SKM-1 treated with dmso at 0.1 percent for 144 hours (cell line): ENCODE results near the gene COP1.
A peak's percentile ranks its signal among the peaks of the same experiment; 100 is the strongest.
"Not testable (repeated sequence)": the region's sequence is repeated elsewhere in the genome, so short reads cannot be mapped to it uniquely, and the experiment has no call there.

ENCODE experiments used
- DNase-seq: peaks from one replicate; lab custom pipeline; 2025; ENCODE audit not compliant: unreplicated experiment; lab: John Stamatoyannopoulos, UW

Gene COP1

DNA sequence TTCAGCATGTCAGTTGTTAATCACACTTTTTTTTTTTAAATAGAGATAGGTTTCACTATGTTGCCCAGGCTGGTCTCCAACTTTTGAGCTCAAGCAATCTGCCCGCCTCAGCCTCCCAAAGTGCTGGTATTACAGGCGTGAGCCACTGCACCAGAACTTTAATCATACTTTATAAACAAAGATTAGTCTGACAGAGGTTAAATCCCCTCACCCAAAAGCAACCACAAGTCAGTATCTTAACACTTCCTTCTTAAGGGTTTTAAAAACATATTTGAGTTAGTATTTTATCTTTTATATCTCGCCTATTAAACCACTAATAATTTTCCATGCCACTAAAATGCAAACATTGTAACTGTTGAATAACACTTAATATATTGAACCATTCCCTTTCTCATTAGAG, 70.2 kb downstream of the COP1 start:
- no peak for DNase-seq

DNA sequence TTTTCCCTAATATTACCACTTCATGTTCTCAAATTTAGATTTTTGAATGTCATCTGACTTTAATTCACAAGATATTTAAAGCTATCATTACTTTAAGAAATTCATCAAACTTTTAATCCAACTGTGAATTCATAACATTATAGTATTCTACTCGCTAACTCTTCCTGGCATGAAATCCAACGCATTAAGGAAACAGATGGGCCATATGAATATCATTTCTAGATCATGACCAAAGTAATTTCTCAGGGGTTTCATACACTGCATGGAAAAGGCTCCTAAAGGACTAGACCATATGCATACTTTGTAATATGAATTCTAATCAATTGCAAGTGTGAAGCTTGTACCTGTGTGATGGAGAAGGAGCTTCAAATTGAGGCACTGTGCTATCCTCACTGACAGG, 72.4 kb downstream of the COP1 start:
- DNase-seq, result no peak

DNA sequence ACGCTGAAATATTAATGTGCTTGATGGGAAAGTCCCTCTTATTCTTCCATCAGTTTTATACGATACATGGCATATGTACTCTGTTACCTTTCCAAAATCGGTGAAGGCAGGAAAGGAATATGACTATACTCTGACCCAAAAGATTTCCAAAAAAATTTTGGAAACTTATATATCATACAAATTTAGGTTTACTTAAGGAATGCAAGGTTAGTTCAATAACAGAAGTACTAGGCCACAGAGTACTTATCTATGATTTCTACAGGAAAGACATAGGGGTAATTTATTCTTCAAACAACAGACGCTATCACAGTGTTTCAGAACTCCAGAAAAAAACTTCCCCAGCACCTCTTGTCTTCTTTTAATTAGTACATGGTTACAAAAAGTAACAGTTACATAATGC, 84.8 kb downstream of the COP1 start:
- DNase-seq, result no peak

DNA sequence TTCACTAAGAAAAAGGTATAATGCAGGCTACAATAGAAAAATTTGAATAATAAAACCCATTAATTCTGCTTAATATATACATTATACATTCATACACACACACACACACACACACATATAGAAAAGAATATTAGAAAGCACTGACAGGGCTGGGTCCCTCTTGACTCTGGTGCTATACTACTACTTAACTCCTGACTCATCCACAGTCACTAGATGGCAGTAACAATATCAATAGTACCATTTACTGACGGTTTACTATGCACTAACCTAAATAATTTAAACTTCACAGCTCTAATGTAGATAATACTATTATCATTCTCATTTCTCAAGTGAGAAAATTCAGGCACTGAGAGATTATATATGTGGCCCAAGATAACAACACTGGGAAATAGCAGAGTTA, 87.5 kb downstream of the COP1 start:
- DNase-seq, result peak; percentile 34

DNA sequence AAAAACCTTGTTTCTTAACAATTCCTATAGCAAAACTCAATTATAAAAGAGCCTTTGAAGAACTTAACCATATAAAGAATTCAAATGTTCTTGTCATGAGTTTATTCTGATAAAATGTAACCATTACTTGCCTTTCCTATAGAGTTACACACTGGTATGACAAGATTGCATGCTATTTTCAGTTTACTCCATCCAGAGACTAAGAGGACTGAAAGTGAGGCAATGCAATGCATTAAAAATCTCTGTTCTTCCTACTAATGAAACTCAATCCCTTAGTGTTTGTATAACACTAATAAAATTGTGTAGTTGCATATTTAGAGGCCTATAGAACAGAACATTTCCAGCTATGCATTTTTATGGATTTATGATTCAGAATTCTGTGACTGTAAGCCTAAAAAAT, 88.1 kb downstream of the COP1 start:
- DNase-seq, result no peak

DNA sequence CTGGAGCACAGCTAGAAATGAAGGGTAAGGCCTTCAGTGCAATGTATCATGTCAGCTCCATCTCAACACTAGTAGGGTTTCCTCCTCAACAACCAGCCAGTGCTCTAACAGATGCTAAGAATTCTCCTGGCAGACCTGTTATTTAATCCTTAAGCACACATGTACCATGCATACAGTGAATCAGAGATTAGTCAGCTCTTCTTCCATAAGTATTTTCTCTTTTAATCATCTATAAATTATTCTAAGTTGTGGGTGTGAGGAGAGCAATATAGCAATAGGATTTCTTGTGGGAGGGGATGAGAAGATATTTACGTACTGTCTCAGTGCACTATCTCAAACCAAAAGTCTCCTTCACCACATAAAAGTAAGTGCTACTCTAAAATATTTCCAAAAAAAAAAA, 95.3 kb downstream of the COP1 start:
- no peak for DNase-seq

DNA sequence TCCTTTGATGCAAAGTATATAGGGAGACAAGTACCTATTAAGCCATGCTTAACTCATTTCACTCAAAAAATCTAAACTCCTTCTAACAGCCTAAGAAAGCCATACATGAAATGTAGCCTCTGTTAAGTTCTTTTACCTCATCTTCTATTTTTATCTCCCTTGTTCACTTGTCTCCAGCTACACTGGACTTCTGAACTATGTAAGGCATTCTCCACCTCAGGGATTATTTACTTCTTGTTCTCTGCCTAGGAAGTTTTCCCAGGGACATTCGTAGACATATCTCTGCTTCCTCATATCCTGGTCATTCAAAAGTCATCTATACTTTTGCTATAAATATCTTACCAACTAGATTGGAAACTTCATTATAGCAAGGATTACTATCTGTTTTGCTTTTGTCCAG, 96.9 kb downstream of the COP1 start:
- no peak for DNase-seq

DNA sequence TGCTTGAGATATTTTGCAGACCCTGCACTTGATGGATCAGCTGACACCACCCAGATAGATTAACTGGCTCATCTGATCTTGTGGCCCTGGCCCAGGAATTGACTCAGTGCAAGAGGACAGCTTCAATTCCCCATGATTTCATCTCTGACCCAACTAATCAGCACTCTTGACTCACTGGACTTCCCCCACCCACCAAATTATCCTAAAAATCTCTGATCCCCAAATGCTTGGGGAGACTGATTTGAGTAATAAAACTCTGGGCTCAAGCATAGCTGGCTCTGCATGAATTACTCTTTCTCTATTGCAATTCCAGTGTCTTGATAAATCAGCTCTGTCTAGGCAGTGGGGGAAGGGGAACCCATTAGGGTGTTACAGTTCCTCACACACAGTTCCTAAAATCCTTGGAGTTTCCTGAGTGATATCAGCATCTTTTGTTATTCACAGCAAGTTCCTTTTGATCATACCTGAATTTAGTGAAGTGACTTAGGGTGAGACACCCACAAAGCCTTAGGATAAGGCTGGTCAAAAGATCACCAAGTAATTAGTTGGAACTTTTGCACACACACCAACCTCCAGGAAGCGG, 104.2 kb downstream of the COP1 start:
- DNase-seq, result no peak

DNA sequence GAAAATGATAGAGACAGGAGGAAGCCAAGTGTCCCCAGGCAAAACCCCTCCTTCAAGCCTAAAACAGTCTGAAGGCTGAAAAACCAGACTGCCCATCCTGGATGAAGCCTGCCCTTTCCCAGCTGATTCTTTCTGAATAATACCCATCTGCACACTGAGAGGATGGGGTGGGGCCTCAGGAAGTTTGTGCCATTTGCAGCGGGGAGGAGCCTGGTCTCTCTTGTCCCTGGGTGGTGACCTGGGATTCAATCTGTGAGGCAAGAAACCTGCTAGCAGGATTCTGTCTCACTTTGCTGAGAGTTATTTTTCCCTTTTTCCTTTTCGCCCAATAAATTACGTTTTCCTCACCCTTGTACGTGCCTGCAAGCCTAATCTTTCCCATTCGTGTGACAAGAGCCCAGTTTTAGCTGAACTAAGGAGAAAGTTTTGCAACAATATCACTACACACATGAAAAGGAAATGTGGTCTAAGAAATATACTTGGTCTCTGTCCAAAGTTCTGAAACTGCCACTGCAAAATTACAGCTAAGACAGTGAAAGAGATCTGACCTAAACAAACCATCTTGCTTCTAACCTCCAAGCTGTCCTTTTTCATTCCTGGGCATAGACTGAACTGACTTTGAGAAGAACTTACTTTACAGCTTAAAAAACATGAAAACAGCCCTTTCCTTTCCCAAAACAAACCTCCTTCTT, 105.0 kb downstream of the COP1 start:
- DNase-seq, result no peak

DNA sequence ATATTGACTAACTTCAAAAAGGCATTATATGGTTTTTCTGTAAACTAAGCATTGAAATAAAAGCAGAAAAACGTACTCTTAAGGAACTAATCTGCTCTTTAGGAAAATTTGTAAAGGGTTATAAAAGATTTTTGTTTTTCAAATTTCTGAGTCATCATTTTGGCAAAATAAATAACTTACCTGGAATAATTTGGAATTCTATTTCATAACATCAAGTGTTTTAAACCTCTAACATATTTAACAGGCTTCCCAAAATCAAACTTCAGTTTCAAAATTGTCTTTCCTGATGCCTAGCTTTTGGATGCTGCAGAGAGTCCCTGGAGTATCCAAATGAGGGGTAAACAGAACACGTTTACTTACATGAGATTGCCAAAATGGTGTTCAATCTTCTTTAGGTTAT, 108.5 kb downstream of the COP1 start:
- DNase-seq, result no peak

DNA sequence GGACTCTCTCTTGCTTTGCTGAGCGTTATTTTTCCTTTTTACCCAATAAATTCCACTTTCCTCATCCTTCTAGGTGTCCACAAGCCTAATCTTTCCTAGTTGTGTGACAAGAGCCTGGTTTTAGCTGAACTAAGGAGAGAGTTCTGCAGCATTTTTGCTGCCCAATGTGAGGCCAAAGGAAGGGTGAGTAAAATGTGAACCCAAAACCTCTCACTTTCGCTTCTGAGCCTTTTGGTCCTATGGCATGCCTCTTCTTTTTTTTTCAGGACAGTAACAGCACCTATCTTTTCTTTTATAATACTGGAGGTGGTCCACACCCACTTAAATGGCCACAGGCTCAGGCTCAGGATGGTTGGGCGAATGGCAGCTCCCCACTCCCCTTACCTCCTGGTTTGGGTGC, 111.1 kb downstream of the COP1 start:
- DNase-seq, result no peak

DNA sequence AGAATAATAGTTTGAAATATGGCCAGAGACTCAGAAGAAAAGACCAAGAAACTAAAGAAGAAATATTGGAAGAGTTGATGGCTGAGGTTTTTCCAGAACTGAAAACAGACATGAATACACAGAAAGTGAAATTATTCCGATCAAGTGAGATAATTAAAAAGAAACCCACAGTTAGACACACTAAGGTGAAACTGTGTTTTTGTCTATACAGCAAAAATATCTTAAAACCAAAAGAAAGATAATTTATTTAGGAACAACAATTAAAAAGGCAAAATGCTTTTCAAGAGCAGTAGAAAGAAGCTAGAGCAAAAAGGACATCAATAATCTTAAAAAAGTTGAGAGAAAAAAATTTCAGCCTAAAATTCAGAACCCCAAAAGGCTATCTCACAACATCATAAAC, 116.3 kb downstream of the COP1 start:
- DNase-seq, result no peak

DNA sequence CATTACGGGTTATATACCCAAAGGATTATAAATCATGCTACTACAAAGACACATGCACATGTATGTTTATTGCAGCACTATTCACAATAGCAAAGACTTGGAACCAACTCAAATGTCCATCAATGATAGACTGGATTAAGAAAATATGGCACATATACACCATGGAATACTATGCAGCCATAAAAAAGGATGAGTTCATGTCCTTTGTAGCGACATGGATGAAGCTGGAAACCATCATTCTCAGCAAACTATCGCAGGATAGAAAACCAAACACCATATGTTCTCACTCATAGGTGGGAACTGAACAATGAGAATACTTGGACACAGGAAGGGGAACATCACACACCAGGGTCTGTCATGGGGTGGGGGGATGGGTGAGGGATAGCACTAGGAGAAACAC, 119.3 kb downstream of the COP1 start:
- DNase-seq, result not testable (repeated sequence)

DNA sequence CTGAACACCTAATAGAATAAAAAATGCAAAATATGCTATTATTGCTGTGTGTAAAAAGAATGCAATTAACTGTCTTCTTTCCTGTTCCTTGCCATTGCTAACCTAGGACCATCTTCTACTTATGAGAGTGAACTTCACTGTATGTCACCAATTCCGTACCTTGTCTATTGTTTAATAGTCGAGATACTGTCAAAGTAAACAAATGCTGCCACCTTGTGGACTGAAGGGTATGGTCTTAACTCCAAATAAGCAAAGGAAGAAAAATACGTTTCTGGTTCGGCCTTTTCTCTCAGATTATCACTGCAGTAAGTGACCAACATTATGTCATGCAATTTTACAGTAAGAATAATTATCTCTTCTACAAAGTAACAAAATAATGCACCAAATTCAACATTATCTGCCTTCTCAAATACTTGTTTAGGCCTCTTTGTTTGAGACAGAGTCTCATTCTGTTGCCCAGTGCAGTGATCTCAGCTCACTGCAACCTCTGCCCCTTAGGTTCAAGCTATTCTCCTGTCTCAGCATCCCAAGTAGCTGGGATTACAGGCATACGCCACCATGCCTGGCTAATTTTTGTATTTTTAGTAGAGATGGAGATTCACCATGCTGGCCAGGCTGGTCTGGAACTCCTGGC, 133.4 kb downstream of the COP1 start:
- peak; percentile 46 for DNase-seq

DNA sequence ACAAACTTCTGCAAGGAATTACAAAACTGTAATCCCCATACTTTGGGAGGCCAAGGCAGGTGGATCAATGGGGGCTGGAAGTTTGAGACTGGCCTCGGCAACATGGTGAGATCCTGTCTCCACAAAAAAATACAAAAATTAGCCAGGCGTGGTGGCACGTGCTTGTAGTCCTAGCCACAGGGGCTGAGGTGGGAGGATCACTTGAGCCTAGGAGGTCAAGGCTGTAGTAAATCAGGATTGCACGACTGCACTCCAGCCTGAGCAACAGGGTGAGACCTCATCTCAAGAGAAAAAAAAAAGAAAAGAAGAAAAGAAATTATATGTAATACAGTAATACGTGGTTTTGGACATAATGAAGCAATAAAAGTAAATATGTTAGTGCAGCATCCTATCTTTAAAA, 138.2 kb downstream of the COP1 start:
- DNase-seq, result no peak

DNA sequence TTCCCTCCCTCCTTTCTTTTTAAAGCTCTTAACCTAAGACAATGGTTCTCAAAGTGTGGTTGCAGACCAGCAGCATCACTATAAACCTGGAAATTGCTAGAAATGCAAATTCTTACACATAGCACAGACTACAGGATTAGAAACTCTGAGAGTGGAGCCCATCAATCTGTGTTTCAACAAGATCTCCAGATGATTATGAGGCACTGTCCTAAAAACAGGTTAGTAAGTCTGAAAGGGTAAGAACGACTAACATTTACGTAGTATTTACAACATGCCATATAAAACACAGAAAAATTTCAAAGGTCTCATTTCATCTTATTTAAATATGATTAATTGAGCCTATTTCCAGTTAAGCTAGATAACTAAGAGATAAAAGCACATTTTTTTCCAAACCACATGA, 138.8 kb downstream of the COP1 start:
- no peak for DNase-seq

DNA sequence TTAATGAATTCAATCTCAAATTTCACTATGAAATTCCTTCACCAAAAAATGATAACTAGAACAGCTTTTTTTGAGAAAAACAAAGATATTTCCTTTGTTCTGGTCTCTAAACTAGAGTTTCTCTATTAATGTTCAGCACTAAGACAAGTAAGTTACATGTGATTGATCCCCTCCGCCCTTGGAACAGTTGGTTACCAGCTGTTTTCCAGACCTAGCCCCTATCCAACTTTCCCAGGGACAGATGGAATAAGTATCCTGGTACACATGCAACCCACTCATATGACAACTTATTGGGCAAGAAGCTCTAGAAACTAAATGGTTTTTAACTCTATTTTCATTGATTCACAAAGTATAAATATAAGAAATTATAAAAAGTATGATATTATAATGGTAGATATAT, 140.4 kb downstream of the COP1 start:
- DNase-seq, result no peak

DNA sequence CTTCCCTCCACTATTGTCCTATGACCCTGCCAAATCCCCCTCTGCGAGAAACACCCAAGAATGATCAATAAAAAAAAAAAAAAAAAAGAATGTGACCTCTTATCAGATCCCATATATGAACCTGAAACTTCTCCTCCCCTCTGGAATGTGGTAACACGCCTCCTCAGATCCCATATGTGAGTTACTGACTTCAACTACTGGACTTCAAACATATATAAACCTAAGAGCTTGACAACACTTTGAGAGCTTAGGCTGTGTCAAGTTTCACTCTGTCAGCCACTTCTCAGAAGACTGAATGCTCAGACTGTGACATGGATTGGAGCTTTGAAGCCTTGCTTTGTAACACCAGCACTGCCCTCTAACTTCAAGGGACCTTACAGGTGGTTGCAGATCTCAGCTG, 148.4 kb downstream of the COP1 start:
- DNase-seq, result no peak

DNA sequence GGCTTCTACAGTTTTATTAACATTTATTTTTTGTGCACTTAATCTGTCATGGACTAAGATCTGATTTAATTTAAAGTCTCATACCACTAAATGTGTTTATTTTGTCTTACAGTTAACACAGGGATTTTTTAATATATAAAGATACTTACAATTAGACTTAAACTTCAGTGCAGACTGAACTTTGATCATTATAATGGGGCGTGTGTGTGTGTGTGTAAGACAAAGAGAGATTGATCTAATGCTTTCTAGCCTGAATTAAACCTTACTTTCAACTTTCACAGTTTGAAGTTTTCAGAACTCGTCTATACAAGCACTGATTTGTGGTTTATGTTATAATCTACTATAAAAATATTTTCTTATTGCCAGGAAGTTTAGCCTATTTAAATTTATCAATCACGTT, 150.8 kb downstream of the COP1 start:
- DNase-seq, result no peak

DNA sequence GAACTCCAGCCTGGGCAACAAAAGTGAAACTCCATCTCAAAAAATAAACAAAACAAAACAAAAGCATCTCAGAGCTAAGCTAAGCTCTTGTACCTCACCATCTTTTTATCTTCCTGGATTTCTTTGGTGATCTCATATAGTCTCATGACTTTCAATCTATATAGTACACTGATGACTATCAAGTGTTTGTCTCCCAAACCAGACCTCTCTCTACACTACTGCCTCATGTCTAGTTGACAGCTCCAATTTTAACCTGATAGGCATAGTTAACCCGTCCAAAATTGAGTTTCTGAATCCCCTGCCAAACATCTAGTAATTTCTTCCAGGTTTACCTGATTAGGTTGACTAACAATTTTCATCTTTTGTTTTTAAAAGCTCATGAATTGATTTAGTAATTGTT, 151.7 kb downstream of the COP1 start:
- DNase-seq, result no peak

DNA sequence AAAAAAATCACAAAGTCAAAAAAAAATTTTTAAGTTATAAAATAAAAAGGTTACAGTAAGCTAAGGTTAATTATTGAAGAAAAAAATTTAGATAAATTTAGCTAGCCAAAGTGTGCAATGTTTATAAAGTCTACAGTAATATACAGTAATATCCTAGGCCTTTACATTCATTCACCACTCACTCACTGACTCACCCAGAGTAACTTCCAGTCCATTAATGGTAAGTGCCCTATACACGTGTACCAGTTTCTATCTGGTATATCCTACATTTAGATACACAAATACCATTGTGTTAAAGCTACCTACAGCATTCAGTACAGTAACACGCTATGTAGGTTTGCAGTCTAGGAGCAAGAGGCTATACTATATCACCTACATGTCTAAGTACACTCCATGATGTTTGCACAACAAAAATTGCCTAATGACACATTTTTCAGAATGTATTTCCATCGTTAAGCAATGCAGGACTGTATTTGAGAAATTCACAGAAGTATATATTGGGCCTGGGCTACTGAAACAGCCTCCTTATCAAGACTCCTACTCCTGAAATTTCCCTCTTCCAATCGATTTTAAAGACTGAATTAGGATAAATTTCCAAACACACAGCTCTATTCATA, 155.1 kb downstream of the COP1 start:
- DNase-seq, result no peak

DNA sequence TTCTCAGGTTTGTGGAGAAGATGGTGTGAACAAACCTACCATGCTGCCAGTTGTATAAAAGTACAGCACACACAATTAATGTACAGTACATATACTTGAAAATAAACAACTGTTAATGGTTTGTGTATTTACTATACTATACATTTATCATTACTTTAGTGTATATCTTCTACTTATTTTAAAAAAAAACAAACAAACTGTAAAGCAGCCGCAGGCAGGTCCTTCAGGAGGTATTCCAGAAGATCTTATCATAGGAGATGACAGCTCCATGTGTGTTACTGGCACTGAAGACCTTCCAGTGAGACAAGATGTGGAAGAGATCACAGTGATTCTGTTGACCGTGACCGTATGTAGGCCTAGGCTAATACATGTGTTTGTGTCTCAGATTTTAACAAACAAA, 155.7 kb downstream of the COP1 start:
- no peak for DNase-seq
